A673 (cell line): ENCODE results near the gene CFAP46.

Experiments used
- EZH2 ChIP-seq: fragments of 200-600 bp; sonication (generic); IDR thresholded peaks from 2 replicates; pipeline ENCODE4 v1.6.1; 2017; ENCODE audit warnings: borderline replicate concordance, low read depth, mild to moderate bottlenecking, mixed read lengths, antibody characterized with exemption, low read length; ENCODE audit not compliant: poor library complexity, severe bottlenecking
- TF ChIP-seq, protein P1 (sequence below): fragments of 300-800, 200-600 bp; sonication (generic); conservative IDR thresholded peaks from 2 replicates; pipeline ENCODE4 v1.5.1; 2017; ENCODE audit warnings: low read depth, mild to moderate bottlenecking, antibody characterized with exemption, low read length, moderate library complexity, mixed read lengths

GRCh38 chr10:132827423-132827789 is 115.0 kb downstream of the CFAP46 start:
- TF ChIP-seq, protein P1, sequence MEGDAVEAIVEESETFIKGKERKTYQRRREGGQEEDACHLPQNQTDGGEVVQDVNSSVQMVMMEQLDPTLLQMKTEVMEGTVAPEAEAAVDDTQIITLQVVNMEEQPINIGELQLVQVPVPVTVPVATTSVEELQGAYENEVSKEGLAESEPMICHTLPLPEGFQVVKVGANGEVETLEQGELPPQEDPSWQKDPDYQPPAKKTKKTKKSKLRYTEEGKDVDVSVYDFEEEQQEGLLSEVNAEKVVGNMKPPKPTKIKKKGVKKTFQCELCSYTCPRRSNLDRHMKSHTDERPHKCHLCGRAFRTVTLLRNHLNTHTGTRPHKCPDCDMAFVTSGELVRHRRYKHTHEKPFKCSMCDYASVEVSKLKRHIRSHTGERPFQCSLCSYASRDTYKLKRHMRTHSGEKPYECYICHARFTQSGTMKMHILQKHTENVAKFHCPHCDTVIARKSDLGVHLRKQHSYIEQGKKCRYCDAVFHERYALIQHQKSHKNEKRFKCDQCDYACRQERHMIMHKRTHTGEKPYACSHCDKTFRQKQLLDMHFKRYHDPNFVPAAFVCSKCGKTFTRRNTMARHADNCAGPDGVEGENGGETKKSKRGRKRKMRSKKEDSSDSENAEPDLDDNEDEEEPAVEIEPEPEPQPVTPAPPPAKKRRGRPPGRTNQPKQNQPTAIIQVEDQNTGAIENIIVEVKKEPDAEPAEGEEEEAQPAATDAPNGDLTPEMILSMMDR, result no peak
- no peak for TF ChIP-seq EZH2
